SK-MEL-5 (cell line): Measurements from ENCODE around the gene SEZ6L2. TPM values are rescaled to one million over a fixed set of nuclear protein-coding genes. Genes with fewer than 3 reads are reported as not detected.

Source experiments
- total RNA-seq: library from RNA; depleted of rRNA; stranded (reverse); fragments of >200 nt; shearing (Covaris generic); gene quantifications from 2 replicates; pipeline ENCODE4 v1.2.3, GENCODE V29; 2014; rRNA removed

Gene SEZ6L2
- total RNA-seq, 1 experiment from 2014 or later = 8.7 TPM

Other genes starting within 250 kb of the SEZ6L2 start
- not detected in 2 replicates for gene SPN, start 236.3 kb downstream of the SEZ6L2 start, total RNA-seq
- 41.1 and 46.0 TPM in 2 replicates for gene QPRT, start 220.4 kb downstream of the SEZ6L2 start, total RNA-seq
- gene C16orf54, start 153.6 kb downstream of the SEZ6L2 start, total RNA-seq = not detected in 2 replicates
- not detected in 2 replicates for gene ZG16, start 121.3 kb downstream of the SEZ6L2 start, total RNA-seq
- 29.9 and 34.9 TPM in 2 replicates for gene KIF22, start 108.8 kb downstream of the SEZ6L2 start, total RNA-seq
- gene MAZ, start 93.0 kb downstream of the SEZ6L2 start, total RNA-seq = 163 and 182 TPM in 2 replicates
- not detected in 2 replicates for gene PRRT2, start 87.4 kb downstream of the SEZ6L2 start, total RNA-seq
- gene PAGR1, start 83.4 kb downstream of the SEZ6L2 start, total RNA-seq = 19.8 and 21.1 TPM in 2 replicates
- 35.7 and 41.9 TPM in 2 replicates for gene MVP, start 79.1 kb downstream of the SEZ6L2 start, total RNA-seq
- 74.1 and 82.6 TPM in 2 replicates for gene CDIPT, start 36.3 kb downstream of the SEZ6L2 start, total RNA-seq
- 3.4 and 3.7 TPM in 2 replicates for gene ASPHD1, start 938 bp upstream of the SEZ6L2 start, total RNA-seq
- 9.1 and 11.0 TPM in 2 replicates for gene KCTD13, start 26.7 kb upstream of the SEZ6L2 start, total RNA-seq
- gene TMEM219, start 62.5 kb upstream of the SEZ6L2 start, total RNA-seq = 48.2 and 51.8 TPM in 2 replicates
- 28.6 and 30.3 TPM in 2 replicates for gene TAOK2, start 74.3 kb upstream of the SEZ6L2 start, total RNA-seq
- 6.6 and 9.8 TPM in 2 replicates for gene HIRIP3, start 96.1 kb upstream of the SEZ6L2 start, total RNA-seq
- gene INO80E, start 96.7 kb upstream of the SEZ6L2 start, total RNA-seq = 39.4 and 46.7 TPM in 2 replicates
- 1.5 and 2.1 TPM in 2 replicates for gene DOC2A, start 111.5 kb upstream of the SEZ6L2 start, total RNA-seq
- not detected in 2 replicates for gene C16orf92, start 123.6 kb upstream of the SEZ6L2 start, total RNA-seq
- not detected in 2 replicates for gene TLCD3B, start 131.7 kb upstream of the SEZ6L2 start, total RNA-seq
- 1,063 and 1,100 TPM in 2 replicates for gene ALDOA, start 166.2 kb upstream of the SEZ6L2 start, total RNA-seq
- 70.7 and 79.1 TPM in 2 replicates for gene PPP4C, start 176.4 kb upstream of the SEZ6L2 start, total RNA-seq
- 0.08 and 0.24 TPM in 2 replicates for gene TBX6, start 192.4 kb upstream of the SEZ6L2 start, total RNA-seq
- gene YPEL3, start 196.7 kb upstream of the SEZ6L2 start, total RNA-seq = 1.7 and 1.9 TPM in 2 replicates
- 0.34 TPM in 1 of 2 replicates, not detected in the other for gene GDPD3, start 214.0 kb upstream of the SEZ6L2 start, total RNA-seq
- 20.4 and 22.0 TPM in 2 replicates for gene MAPK3, start 223.7 kb upstream of the SEZ6L2 start, total RNA-seq